Measurements from ENCODE around the gene LENEP. TPM values are rescaled to one million over a fixed set of nuclear protein-coding genes. Genes with fewer than 3 reads are reported as not detected.
A peak's percentile ranks its signal among the peaks of the same experiment; 100 is the strongest.
"Not testable (repeated sequence)": the region's sequence is repeated elsewhere in the genome, so short reads cannot be mapped to it uniquely, and the experiment has no call there.

The LENEP gene
- polyA plus RNA-seq, 12 donors = 0.49 TPM; not detected in 11

DNA sequence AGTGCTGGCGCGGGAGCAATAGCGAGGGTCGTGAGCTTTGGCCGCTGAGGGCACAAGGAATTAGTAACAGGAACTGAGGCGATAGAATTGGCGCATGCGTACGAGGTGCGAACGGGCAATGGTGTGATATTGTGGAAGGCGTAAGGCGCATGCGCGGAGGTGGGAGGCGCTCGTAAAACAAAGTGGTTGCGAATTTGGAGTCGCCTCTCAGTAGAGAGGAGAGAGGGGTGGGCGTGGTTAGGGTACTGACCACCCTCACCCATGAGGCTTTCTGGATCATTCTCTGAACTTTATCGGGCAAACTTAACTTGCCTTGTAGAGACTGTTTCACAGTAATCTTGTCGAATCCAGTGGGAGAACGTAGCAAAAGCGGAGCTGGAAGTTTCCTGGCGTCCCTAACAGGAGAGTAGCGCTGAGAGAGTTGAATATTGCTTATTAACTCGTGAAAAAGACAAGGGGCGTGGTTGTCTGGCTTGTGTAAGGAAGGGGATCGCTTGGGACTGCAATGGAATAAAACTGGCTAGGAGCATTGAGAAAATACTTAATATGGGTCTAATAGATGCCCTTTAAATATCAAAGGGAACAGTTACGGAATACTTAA lies 18.5 kb upstream of the LENEP start:
- peak; percentile 99 for DNase-seq

DNA sequence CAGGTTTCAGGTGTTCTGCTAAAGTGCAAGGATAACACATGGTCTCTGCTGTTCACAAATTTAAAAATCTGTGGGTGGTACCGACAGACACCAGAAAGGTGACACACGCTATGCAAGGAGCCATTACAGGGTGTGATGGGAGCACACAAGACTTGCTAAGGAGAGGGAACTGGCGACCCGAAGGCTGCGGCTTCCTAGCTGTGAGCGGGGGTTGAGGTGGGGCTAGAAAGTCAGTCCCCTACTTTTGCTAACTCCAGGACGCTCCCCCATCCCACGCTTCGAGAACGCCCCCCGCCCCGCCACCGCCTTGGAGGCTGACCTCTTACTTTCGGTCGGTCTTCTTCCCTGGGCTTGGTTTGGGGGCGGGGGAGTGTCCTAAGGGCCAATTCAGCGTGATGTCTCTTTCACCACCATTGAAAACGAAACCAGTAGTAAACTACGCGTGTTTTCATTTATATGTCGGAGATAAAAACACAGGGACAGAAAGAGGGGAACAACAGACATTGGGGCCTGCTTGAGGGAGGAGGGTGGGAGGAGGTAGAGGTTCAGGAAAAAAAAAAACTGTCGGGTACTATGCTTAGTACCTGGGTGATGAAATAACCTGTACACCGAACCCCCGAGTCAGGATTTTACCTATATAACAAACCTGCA lies 17.9 kb upstream of the LENEP start:
- peak; percentile 51 for DNase-seq

DNA sequence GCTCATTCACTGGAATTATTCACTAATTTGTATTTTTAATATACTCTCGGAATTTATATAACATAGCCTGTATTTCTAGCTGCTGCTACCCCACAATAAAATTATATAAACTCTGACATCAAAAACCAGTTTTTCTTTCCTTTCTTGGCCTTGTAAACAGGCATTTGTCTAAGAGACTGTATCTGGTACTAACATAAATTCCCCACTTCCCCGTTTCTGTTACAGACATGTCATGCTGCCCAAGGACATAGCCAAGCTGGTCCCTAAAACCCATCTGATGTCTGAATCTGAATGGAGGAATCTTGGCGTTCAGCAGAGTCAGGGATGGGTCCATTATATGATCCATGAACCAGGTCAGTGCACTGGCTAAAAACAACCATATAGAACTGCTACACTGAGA lies 15.6 kb upstream of the LENEP start:
- DNase-seq = not testable (repeated sequence)

DNA sequence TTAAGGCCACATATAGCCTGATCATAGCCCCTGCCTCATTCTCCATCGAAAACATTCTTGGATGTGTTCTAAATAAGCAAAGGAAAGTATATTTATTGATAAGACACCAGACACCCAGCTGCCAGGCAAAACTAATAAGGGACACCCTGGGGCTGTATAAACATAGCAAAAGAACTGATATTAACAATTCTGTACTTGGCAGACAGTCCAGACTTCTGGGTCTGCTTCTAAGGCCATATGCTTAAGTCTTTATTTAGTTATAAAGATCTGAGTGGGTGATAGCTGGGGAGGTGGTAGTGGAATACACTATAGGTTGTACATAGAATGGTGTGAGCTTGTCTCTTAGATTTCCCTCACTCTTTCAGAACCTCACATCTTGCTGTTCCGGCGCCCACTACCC lies 15.0 kb upstream of the LENEP start:
- DNase-seq = no peak

DNA sequence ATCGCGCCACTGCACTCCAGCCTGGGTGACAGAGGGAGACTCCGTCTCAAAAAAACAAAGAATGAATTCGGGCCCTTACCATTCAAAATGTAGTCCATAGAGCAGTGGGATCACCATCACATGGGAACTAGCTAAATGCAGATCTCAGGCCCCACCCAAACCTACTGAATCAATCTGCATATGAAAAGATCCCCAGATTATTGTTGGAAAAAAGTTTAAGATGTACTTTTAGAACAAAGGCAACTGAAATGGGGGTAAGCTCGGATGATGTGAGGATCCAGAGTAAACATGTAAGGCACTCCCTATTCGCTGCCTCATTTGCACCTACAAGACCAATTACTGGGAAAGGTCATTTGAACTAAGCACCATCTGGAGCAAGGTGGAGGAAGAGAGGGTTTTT lies 11.0 kb upstream of the LENEP start:
- DNase-seq = no peak

DNA sequence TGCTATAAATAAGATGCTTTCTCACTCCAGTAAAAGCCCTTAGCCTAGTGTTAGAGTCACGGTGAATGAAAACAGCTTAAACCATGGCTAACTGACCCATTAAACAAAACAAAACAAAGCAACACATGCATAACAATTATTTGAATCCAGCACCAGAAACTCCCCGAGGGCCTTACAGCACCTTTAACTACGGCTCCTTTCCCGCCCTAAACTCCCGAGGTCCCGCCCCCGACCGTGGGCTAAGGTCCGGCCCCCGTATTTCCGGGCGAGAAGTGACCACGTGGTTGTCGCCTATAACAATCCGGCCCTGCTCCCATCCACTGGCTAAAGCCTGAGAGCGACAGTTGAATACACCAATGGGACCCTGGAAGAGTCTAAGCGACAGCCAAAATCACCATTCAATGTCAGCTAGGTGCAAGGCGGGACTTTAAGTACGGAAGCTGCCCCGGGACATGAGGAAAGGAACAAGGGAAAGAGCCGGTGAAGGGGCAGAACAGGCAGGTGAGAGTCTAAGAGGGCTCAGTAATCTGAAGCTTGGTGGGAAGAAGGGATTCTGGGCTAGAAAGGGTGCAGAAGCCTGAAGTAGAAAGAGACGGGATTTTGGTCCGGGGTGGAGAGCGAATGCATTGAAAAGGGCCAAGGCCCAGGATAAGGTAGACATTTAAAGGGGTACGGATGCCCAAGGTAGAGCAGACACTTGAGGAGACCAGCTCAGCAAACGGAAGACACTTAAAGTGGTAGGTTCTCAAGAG lies 10.3 kb upstream of the LENEP start, which contains the start of gene FLAD1:
Gene FLAD1, plus strand, starts transcription at position 448 of the 752 bp plus-strand sequence. CDS start 351 bp downstream, outside the sequence.
- DNase-seq = peak; percentile 99

DNA sequence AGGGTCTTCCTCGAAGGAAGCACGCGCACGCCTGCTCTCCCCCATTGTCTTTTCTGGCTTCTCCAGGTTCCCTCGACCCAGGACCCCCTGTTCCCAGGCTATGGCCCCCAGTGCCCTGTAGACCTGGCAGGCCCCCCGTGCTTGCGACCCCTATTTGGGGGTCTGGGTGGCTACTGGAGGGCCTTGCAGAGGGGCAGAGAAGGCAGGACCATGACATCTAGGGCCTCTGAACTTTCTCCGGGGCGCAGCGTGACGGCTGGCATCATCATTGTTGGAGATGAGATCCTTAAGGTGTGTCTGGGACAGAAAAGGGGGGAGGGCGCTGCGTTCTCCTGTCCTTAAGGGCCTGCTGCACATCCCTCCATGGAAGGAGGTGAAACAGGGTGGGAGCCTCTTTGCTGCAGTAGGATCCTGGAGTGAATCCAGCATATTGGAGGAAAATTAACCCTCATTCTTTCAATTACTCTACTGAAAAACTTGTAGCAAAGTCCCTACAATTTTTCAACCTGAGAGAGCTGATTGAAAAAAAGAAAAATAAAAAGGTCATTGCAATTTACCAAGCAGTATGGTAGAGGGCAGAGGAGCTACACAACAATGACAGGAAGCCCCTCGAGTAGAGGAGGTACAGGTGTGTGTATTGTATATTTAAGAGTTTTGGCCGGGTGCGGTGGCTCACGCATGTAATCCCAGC lies 9.5 kb upstream of the LENEP start:
- no peak for DNase-seq

DNA sequence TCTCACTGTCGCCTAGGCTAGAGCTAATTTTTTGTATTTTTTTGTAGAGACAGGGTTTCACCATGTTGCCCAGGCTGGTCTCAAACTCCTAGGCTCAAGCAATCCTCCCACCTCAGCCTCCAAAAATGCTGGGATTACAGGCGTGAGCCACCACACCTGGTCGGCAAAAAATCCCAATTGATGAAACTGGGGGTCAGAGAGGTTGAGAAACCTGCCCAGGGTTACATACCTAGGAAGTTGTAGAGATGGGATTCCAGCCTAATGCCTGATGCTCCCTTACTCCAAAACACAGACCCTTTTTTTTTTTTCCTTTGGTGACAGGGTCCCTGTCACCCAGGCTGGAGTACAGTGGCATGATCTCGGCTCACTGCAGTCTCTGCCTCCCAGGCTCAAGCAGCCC lies 6.7 kb upstream of the LENEP start:
- not testable (repeated sequence) for DNase-seq

DNA sequence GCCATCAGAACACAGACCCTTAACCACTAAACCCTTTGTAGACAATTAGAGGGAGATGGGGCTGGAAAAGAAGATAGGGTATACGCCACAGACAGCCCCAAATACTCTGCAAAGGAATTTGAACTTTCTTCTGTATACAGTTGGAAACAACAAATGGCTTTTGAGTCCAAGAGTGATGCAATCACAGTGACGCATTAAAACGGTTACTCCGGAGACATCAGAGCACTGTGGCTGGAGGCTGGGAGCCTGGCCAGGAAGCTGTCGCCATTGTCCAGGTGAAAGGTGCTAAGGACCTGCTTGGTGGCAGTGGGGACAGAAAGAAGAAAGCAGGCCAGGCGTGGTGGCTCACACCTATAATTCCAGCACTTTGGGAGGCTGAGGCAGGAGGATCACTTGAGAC lies 6.1 kb upstream of the LENEP start:
- no peak for DNase-seq

DNA sequence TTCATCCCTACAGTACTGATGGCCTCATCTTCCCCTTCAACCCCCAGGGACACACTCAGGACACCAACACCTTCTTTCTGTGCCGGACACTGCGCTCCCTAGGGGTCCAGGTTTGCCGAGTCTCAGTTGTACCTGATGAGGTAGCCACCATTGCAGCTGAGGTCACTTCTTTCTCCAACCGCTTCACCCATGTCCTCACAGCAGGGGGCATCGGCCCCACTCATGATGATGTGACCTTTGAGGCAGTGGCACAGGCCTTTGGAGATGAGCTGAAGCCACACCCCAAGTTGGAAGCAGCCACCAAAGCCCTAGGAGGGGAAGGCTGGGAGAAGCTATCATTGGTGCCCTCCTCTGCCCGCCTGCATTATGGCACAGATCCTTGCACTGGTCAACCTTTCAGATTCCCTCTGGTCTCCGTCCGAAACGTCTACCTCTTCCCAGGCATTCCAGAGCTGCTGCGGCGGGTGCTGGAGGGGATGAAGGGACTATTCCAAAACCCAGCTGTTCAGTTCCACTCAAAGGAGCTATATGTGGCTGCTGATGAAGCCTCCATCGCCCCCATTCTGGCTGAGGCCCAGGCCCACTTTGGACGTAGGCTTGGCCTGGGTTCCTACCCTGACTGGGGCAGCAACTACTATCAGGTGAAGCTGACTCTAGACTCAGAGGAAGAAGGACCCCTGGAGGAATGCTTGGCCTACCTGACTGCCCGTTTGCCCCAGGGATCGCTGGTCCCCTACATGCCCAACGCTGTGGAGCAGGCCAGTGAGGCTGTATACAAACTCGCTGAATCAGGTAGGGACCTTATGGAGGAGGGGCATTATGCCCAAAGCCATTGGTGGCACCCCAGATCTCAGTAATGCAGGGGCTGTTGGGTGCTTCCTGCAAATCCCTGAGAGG lies 5.1 kb upstream of the LENEP start:
- no peak for DNase-seq

DNA sequence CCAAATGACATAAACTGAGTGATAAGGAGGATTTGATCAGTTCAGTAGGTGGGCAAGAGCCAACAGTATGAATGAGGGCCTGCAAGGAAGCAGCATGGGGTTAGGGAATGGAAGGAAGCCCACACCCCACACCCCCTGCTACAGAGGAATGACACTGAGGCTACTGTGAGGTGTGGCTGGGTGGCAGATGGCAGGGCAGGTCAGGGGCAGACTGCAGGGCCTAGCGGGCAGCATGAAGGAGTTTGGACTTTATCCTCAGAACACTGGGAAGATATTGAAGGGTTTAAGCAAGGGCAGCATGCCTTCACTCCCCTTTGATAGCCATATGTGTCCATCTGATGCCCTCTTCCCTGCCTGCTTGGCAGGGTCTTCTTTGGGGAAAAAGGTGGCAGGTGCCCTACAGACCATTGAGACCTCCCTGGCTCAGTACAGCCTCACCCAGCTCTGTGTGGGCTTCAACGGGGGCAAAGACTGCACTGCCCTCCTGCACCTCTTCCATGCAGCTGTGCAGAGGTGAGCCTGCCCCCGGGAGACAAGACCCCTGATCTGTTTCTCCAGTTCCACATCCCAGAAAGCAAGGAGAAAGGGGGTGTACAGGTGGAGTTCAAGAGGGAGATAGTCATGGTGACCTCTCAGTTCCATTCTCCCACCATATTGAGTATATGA lies 4.1 kb upstream of the LENEP start:
- no peak for DNase-seq

DNA sequence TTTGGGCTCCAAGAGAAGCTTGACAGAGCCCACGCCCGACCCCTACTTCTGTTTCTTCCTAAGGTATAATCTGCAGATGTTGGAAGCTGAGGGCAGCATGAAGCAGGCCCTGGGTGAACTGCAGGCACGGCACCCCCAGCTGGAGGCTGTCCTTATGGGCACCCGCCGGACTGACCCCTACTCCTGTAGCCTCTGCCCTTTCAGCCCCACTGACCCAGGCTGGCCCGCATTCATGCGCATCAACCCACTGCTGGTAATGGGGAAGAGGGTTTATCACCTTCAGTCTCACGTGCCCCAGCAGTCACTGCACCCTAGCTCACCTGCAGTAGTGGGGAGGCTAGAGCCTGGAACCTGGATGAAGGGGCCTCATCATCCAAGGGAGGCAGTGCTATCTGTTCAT lies 3.1 kb upstream of the LENEP start:
- no peak for DNase-seq

DNA sequence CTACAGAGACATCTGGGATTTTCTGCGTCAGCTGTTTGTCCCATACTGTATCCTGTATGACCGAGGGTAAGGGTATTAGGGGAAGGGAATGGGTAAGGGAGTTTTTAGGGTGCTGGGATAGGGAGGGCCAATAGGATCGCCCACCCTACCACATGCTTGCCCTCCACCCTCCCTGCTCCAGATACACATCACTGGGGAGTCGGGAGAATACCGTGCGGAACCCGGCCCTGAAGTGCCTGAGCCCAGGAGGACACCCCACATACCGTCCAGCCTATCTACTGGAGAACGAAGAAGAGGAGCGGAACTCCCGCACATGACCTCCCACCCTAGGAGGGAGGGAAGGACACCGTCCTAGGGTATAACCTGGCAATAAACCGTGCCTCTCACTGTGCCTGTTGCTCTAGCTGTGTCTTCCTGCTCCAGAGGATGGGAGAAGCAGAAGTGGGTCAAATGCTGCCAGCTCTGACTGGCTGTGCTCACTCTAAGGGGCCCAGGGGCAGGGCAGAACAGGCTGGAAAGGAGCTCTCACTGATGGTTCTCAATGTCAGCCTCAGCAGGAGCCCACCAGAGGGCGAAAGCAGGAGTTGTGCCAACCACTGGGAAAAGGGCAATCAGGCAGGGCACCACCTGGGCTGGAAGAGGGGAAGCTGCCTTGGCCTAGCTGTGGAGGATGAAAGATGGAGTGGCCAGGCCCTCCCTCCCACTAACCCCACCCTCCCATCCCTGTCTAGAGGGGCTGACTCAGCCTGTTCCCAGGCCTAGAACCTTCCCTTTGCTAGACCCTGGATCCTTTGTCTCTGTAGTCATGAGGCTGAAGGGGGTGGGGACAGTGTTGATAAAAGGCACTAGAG lies 440 bp upstream of the LENEP start:
- DNase-seq = no peak

DNA sequence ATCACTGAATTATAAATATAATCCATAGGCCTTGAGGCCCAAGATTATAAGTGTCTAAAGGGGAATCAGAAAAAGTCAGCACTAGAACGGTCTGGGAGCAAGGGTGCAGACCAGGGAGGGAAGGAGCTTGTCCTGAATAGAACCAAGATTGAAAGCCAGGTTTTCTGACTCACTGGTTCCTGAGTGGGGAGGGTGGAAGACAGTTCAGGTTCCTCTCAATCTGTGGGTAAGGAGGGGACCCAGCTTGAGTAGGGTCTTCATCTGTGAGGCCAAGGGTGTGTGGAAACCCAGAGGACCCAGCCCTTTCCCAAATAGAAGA lies 842 bp downstream of the LENEP start:
- no peak for DNase-seq

DNA sequence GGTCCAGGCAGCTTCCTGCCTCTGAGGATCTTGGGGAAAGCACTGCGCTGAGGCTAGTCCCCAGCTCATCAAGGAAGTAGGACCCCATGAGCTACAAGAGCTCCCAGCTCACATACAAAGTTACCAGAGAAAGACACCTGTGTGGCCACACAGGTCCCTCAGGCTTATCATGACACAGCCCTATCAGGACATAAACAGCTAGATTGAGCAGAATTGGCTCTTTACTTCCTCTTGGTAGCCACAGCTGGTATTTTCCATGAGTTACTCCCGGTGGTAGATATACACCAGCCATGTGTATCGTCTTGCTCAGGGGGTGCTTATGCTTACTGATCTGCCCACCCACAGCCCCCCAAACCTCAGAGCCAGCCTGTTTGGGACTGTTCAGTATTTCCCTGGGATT lies 1.2 kb downstream of the LENEP start:
- DNase-seq = no peak

DNA sequence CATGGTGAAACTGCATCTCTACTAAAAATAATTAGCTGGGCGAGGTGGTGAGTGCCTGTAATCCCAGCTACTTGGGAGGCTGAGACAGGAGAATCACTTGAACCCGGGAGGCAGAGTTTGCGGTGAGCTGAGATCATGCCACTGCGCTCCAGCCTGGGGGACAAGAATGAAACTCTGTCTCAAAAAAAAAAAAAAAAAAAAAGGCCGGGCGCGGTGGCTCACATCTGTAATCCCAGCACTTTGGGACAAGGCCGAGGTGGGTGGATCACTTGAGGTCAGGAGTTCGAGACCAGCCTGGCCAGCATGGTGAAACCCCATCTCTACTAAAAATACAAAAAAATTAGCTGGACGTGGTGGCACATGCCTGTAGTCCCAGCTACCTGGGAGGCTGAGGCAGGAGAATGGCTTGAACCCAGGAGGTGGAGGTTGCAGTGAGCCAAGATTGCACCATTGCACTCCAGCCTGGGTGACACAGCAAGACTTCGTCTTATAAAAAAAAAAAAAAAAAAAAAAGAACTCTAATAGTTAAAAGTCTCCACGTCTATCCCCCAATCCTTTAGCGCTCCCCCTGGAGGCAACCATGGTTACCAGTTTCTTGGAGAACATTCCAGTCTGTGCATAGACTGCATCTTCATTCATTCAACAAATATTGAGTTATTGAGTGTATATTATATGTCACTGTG lies 2.1 kb downstream of the LENEP start:
- peak; percentile 58 for DNase-seq

DNA sequence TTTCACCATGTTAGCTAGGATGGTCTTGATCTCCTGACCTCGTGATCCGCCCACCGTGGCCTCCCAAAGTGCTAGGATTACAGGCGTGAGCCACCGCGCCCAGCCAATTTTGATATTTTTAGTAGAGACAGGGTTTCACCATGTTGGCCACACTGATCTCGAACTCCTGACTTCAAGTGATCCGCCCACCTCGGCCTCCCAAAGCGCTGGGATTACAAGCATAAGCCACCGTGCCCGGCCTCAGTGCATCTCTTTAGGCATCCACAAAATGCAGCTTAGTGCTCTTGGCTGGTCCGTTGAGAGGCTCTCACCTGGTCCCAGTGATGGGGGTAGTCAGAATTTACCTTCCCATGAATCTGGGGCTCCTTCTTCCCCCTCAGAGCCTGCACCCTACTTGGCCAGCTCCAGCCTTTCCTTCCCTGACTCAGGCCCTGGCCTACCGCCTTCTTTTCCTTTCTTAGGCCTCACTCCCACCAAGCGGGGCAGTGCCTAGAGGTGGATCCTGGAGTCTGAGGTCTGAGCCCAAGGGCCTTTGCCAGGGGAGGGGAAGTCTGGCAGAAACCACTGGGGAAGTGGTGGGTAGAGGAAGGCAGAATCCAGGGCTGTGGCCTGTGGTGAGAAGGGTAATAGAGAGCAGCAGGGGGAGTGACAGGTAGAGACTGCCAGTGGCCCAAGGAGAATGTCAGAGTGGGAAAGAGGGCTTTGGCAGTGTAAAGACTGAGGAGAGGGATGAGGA lies 3.7 kb downstream of the LENEP start:
- no peak for DNase-seq

DNA sequence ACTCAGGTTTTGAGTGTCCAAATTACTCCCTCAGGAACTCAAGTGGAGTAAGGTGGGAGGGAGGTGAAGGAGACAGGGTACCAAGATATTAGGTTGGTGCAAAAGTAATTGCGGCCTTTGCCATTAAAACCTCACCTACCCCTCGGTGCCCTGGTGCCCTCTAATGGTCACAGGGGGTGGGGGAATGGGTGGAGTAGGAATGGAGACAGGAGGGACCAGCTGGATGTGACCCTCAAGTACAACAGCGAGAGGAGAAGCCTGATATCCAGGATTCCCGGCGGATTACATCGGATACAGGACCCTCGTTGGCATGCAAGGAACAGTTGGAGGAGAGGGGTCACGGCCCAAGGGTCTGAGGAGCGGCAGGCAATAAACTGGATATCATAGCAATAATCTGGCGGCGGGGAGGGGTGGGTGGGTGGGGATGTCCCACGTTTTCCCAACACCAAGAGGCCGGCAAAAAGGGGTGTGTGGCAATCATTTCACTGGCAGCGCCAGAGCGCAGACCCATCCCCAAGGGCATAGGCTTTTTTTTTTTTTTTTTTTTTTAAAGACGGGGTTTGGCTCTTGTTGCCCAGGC lies 4.9 kb downstream of the LENEP start:
- DNase-seq = no peak

All from muscle of arm (tissue), 12 donors.